Measurements from ENCODE around the gene ZNF665. TPM values are rescaled to one million over a fixed set of nuclear protein-coding genes. Genes with fewer than 3 reads are reported as not detected.
"Not testable (repeated sequence)": the region's sequence is repeated elsewhere in the genome, so short reads cannot be mapped to it uniquely, and the experiment has no call there.

Gene ZNF665
- 1 to 10 TPM; 3.2 to 4.7 (median 3.2) TPM for total RNA-seq
- long read RNA-seq, donor 1, full-length matches to known transcripts: 3 of 4 reads
- long read RNA-seq, donor 1, partial matches to known transcripts: 0 of 4 reads
- long read RNA-seq, donor 1, other reads (novel, unspliced or antisense): 1 of 4 reads
- long read RNA-seq, donor 2, partial matches to known transcripts: 0 of 1 reads
- long read RNA-seq, donor 2, other reads (novel, unspliced or antisense): 1 of 1 reads

- intact Hi-C loops (cut with DNase I, micrococcal nuclease): no loop called here
- H3K36me3 ChIP-seq (ENCODE audit: low read depth): no peaks in the 10 kb centered on the region
- peak; percentile 83 for ATAC-seq
Observed at GRCh38 chr19:53192771-53193534, at the start of gene ZNF665. Gene ZNF665, minus strand, starts transcription at chr19:53193358. Its CDS starts 10,460 bp downstream, at chr19:53182898.

GRCh38 chr19:53237114-53237777 lies 44.1 kb upstream of the ZNF665 start:
- peaks cover 2% of the 10 kb centered on the region for H3K36me3 ChIP-seq (ENCODE audit: low read depth)
- DNase-seq: no peak
- intact Hi-C loops (cut with DNase I, micrococcal nuclease): no loop called here
- no peaks in the 10 kb centered on the region for H3K4me1 ChIP-seq (ENCODE audit: low read depth)
- H3K9me3 ChIP-seq: peaks cover 100% of the 10 kb centered on the region
- no peak for ATAC-seq
- no peak for TF ChIP-seq CTCF (IDR thresholded peaks at IDR 0.05)
- H3K4me3 ChIP-seq: no peak overlapping the region

More at GRCh38 chr19:53192771-53193534, at the start of gene ZNF665:
- peaks cover 2% of the 10 kb centered on the region for H3K9me3 ChIP-seq
- H3K4me1 ChIP-seq (ENCODE audit: low read depth): peaks cover 13% of the 10 kb centered on the region
- H3K4me3 ChIP-seq: peak within 1 kb of the TSS; percentile 51
- peak; percentile 90 to 92 (median 91) for DNase-seq
- no peak for TF ChIP-seq CTCF (IDR thresholded peaks at IDR 0.05)

- H3K36me3 ChIP-seq (ENCODE audit: low read depth): no peaks in the 10 kb centered on the region
- ATAC-seq (no peak), DNase-seq (no peak)
- intact Hi-C loops (cut with DNase I, micrococcal nuclease): no loop called here
- H3K9me3 ChIP-seq: peaks cover 98% of the 10 kb centered on the region
- TF ChIP-seq CTCF (IDR thresholded peaks at IDR 0.05): no peak
- no peak overlapping the region for H3K4me3 ChIP-seq
- no peaks in the 10 kb centered on the region for H3K4me1 ChIP-seq (ENCODE audit: low read depth)
Observed at GRCh38 chr19:53224606-53225005, 31.4 kb upstream of the ZNF665 start.

GRCh38 chr19:53222716-53223115 lies 29.6 kb upstream of the ZNF665 start:
- H3K4me3 ChIP-seq; ATAC-seq; DNase-seq; H3K4me1 ChIP-seq (ENCODE audit: low read depth); intact Hi-C loops (cut with DNase I, micrococcal nuclease); H3K36me3 ChIP-seq (ENCODE audit: low read depth): not testable (repeated sequence)
- peaks cover 98% of the 10 kb centered on the region for H3K9me3 ChIP-seq

GRCh38 chr19:53212703-53213320 lies 19.7 kb upstream of the ZNF665 start:
- no peaks in the 10 kb centered on the region for H3K4me1 ChIP-seq (ENCODE audit: low read depth)
- ATAC-seq (no peak), DNase-seq (no peak)
- H3K36me3 ChIP-seq (ENCODE audit: low read depth): peaks cover 11% of the 10 kb centered on the region
- H3K4me3 ChIP-seq: no peak overlapping the region
- TF ChIP-seq CTCF (IDR thresholded peaks at IDR 0.05): no peak
- peaks cover 100% of the 10 kb centered on the region for H3K9me3 ChIP-seq
- intact Hi-C loops (cut with DNase I, micrococcal nuclease): no loop called here

- DNase-seq; ATAC-seq; intact Hi-C loops (cut with DNase I, micrococcal nuclease); H3K4me3 ChIP-seq; H3K4me1 ChIP-seq (ENCODE audit: low read depth): not testable (repeated sequence)
- H3K36me3 ChIP-seq (ENCODE audit: low read depth): peaks cover 14% of the 10 kb centered on the region
- peaks cover 100% of the 10 kb centered on the region for H3K9me3 ChIP-seq
Observed at GRCh38 chr19:53211554-53211953, 18.4 kb upstream of the ZNF665 start.

All from mucosa of descending colon (tissue), 3 donors.